RWPE1 (cell line): ENCODE data around the gene CUX1.

ENCODE experiments used
- CTCF ChIA-PET: fragments of 350-600 bp; sonication (Branson Sonifier 250); formaldehyde crosslinking; extraction: SDS; loops from one replicate; lab custom pipeline; 2021; lab: Yijun Ruan, JAX
- POLR2A ChIA-PET: fragments of 400-600 bp; formaldehyde crosslinking; extraction: SDS; loops from one replicate; lab custom pipeline; 2020; ENCODE audit warnings: antibody characterized with exemption; ENCODE audit not compliant: low non-redundant PET; lab: Yijun Ruan, JAX
- DNase-seq: peaks from one replicate; pipeline ENCODE4 v3.0.0; 2012; ENCODE audit warnings: low spot score
- H3K27ac ChIP-seq: fragments of 450-650 bp; 2 replicates; pipeline ENCODE4 v1.5.1; 2017
- CTCF ChIP-seq: fragments of 450-650 bp; conservative IDR thresholded peaks from 2 replicates; pipeline ENCODE4 v1.5.1; 2017; ENCODE audit warnings: low read depth, mild to moderate bottlenecking

The CUX1 gene

GRCh38 chr7:102248456-102249395 is 431.3 kb downstream of the CUX1 start:
- POLR2A ChIA-PET, result no interaction called here
- H3K27ac ChIP-seq, result no peak overlapping the region
- CTCF ChIA-PET, result interaction anchor here (0.6 kb wide), 2 partner anchors 214 to 565 kb away, joined by 4 to 7 read pairs; no protein-coding TSS in a partner anchor
- DNase-seq, result no peak
- no peak for TF ChIP-seq CTCF

- CTCF ChIA-PET, result no interaction called here
- no peak for DNase-seq
- no peak for TF ChIP-seq CTCF
- POLR2A ChIA-PET, result no interaction called here
- H3K27ac ChIP-seq, result no peak overlapping the region
Measured at GRCh38 chr7:102251531-102252365, 434.3 kb downstream of the CUX1 start.

GRCh38 chr7:102252366-102252982 is 435.0 kb downstream of the CUX1 start:
- DNase-seq, result no peak
- TF ChIP-seq CTCF, result no peak
- no peak overlapping the region for H3K27ac ChIP-seq
- CTCF ChIA-PET, result no interaction called here
- POLR2A ChIA-PET, result no interaction called here

GRCh38 chr7:102253066-102253972 is 435.9 kb downstream of the CUX1 start:
- no peak overlapping the region for H3K27ac ChIP-seq
- ChIA-PET CTCF (no interaction called here), POLR2A (no interaction called here)
- DNase-seq, result no peak
- no peak for TF ChIP-seq CTCF

GRCh38 chr7:102253973-102254370 is 436.5 kb downstream of the CUX1 start:
- H3K27ac ChIP-seq, result no peak overlapping the region
- TF ChIP-seq CTCF, result no peak
- POLR2A ChIA-PET, result no interaction called here
- CTCF ChIA-PET, result no interaction called here
- DNase-seq, result no peak
